Measurements from ENCODE around the gene RPAP2. TPM values are rescaled to one million over a fixed set of nuclear protein-coding genes. Genes with fewer than 3 reads are reported as not detected.

RPAP2 gene
- total RNA-seq, 4 donors from 2014 or later = 3.8 to 9.2 (median 8.6) TPM

DNA sequence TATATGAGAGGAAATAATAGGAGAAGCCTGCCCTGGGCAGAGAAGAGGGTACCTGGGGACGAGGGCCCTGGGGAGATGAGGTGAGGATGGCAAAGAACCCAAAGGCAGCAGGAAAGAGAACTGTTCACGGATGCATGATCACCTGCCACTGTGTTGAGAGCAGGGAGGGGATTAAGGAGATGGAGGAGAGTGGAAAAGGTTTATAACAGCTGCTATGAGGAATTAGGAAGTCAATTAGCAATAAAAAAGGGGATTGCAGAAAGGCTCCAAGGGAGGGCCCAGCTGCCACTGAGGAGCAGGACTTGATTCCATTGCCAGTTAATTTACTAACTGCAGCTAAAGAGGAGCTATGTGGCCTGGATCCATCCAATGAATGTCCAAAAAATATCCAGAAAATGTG lies 126.8 kb downstream of the RPAP2 start:
- TF ChIP-seq, protein P1, sequence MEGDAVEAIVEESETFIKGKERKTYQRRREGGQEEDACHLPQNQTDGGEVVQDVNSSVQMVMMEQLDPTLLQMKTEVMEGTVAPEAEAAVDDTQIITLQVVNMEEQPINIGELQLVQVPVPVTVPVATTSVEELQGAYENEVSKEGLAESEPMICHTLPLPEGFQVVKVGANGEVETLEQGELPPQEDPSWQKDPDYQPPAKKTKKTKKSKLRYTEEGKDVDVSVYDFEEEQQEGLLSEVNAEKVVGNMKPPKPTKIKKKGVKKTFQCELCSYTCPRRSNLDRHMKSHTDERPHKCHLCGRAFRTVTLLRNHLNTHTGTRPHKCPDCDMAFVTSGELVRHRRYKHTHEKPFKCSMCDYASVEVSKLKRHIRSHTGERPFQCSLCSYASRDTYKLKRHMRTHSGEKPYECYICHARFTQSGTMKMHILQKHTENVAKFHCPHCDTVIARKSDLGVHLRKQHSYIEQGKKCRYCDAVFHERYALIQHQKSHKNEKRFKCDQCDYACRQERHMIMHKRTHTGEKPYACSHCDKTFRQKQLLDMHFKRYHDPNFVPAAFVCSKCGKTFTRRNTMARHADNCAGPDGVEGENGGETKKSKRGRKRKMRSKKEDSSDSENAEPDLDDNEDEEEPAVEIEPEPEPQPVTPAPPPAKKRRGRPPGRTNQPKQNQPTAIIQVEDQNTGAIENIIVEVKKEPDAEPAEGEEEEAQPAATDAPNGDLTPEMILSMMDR (IDR thresholded peaks at IDR 0.05; ENCODE audit: low read depth) = no peak

- TF ChIP-seq, protein P1 (IDR thresholded peaks at IDR 0.05; ENCODE audit: low read depth) = no peak
These were observed 131.2 kb downstream of the RPAP2 start for GRCh38 chr1:92430030-92430429.

GRCh38 chr1:92439291-92439690 lies 140.4 kb downstream of the RPAP2 start:
- TF ChIP-seq, protein P1 (IDR thresholded peaks at IDR 0.05; ENCODE audit: low read depth) = no peak

GRCh38 chr1:92441316-92441696 lies 142.4 kb downstream of the RPAP2 start:
- TF ChIP-seq, protein P1 (IDR thresholded peaks at IDR 0.05; ENCODE audit: low read depth) = no peak

- TF ChIP-seq, protein P1 (IDR thresholded peaks at IDR 0.05; ENCODE audit: low read depth) = no peak
These were observed 143.0 kb downstream of the RPAP2 start for GRCh38 chr1:92441697-92442342.

GRCh38 chr1:92442351-92442750 lies 143.5 kb downstream of the RPAP2 start:
- TF ChIP-seq, protein P1 (IDR thresholded peaks at IDR 0.05; ENCODE audit: low read depth) = no peak

DNA sequence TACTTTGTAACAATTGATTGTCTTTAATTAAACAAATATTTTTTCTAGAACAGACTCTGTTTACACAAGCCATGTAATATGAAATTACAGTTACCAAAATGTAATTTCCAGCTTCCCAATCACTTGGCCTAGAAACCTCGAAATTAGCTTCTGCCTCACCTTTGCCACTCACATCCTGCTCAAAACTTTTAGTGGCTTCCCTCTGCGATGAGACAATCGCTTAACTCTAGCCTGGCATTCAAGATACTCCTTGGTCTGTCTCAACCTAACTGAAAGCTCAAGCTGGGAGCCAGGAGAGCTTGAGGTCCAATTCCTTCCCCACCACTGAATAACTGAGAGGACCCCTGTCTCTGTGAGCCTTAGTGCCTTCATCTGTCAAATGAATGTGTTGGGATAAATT lies 145.0 kb downstream of the RPAP2 start:
- TF ChIP-seq, protein P1 (IDR thresholded peaks at IDR 0.05; ENCODE audit: low read depth) = no peak
